GM12878 (cell line): ENCODE results near the gene GADD45A. TPM values are rescaled to one million over a fixed set of nuclear protein-coding genes. Genes with fewer than 3 reads are reported as not detected.

Experiments
- ATAC-seq: fragments of 200-7000 bp; cut with Tn5 transposase; 3 replicates; pipeline ENCODE4 v1.9.1; 2020; ENCODE audit warnings: mild to moderate bottlenecking, moderate library complexity
- BruUV-seq: library from RNA; stranded (reverse); fragments of 400-500 nt; replicated peaks from 2 replicates; lab custom pipeline; 2021; lab: Mats Ljungman, UMichigan
- CTCF ChIA-PET: fragments of 300-600 bp; sonication (Branson Sonifier 250); formaldehyde crosslinking; extraction: SDS; loops from one replicate; lab custom pipeline; 2021; ENCODE audit warnings: inconsistent platforms; lab: Yijun Ruan, JAX
- POLR2A ChIA-PET: fragments of 350-600 bp; formaldehyde crosslinking; extraction: SDS; loops from one replicate; lab custom pipeline; 2021; ENCODE audit warnings: inconsistent platforms; lab: Charles Lee
- RAD21 ChIA-PET: fragments of 300-600 bp; sonication (Branson Sonifier 250); formaldehyde crosslinking; loops from one replicate; lab custom pipeline; 2023; ENCODE audit warnings: antibody characterized with exemption; ENCODE audit not compliant: unreplicated experiment; lab: Charles Lee
- SMC1A ChIA-PET: fragments of 300-600 bp; sonication (Branson Sonifier 250); formaldehyde crosslinking; loops from one replicate; lab custom pipeline; 2023; ENCODE audit not compliant: unreplicated experiment, uncharacterized antibody; lab: Charles Lee
- DNase-seq: peaks from one replicate; pipeline ENCODE4 v3.0.0-alpha.2; 2011; ENCODE audit warnings: low read depth, low spot score
- FAIRE-seq: peaks from 3 replicates; lab custom pipeline; 2011; peaks lifted over from hg19 to GRCh38; lab: Jason Lieb, UNC
- H2AFZ ChIP-seq: 2 replicates; pipeline ENCODE4 v1.6.0; 2011; ENCODE audit warnings: low read depth, low read length, control low read depth; ENCODE audit not compliant: control insufficient read depth
- H3K27ac ChIP-seq: 2 replicates; pipeline ENCODE4 v1.5.1; 2011; ENCODE audit warnings: control low read depth; ENCODE audit not compliant: control insufficient read depth, insufficient read depth
- H3K27me3 ChIP-seq, 2 experiments: replicated peaks in 1 of 2; 2 replicates each; pipeline versions ENCODE4 v1.6.0 to v1.6.1; 2011; ENCODE audit warnings: low read length in 1 of 2; ENCODE audit not compliant: control insufficient read depth in 2 of 2, insufficient read depth in 2 of 2
- H3K36me3 ChIP-seq, 2 experiments: 2 replicates each; pipeline ENCODE4 v1.5.1; 2011; ENCODE audit warnings: low read length in 1 of 2; ENCODE audit not compliant: control insufficient read depth in 2 of 2, insufficient read depth in 2 of 2
- H3K4me1 ChIP-seq: 2 replicates; pipeline ENCODE4 v1.6.1; 2011; ENCODE audit warnings: mild to moderate bottlenecking, low read length, moderate library complexity, mixed read lengths; ENCODE audit not compliant: control insufficient read depth, insufficient read depth
- H3K4me2 ChIP-seq: 2 replicates; pipeline ENCODE4 v1.6.0; 2011; ENCODE audit warnings: control low read depth; ENCODE audit not compliant: control insufficient read depth, insufficient read depth
- H3K4me3 ChIP-seq: fragments of 200-600 bp; sonication (generic); 2 replicates; pipeline ENCODE4 v1.5.1; 2016
- H3K79me2 ChIP-seq: 2 replicates; pipeline ENCODE4 v1.6.0; 2011; ENCODE audit warnings: low read length; ENCODE audit not compliant: control insufficient read depth, insufficient read depth
- H3K9ac ChIP-seq: 2 replicates; pipeline ENCODE4 v1.8.0; 2011; ENCODE audit warnings: low read length, control low read depth, mixed read lengths; ENCODE audit not compliant: control insufficient read depth, insufficient read depth
- H3K9me3 ChIP-seq: replicated peaks from 3 replicates; pipeline ENCODE4 v1.5.1; 2011; ENCODE audit warnings: mild to moderate bottlenecking, low read length; ENCODE audit not compliant: control insufficient read depth, insufficient read depth
- H4K20me1 ChIP-seq: 2 replicates; pipeline ENCODE4 v1.6.0; 2011; ENCODE audit not compliant: control insufficient read depth, insufficient read depth
- BCL11A ChIP-seq: IDR thresholded peaks from 2 replicates; pipeline ENCODE4 v1.6.1; 2011; ENCODE audit warnings: low read depth, low read length
- DPF2 ChIP-seq: fragments of 450-650 bp; IDR thresholded peaks from 2 replicates; pipeline ENCODE4 v1.6.1; 2017; ENCODE audit warnings: mild to moderate bottlenecking
- ETV6 ChIP-seq, 2 experiments: fragments of 450-650 bp in 1 of 2; IDR thresholded peaks in 1 of 2; conservative IDR thresholded peaks in 1 of 2; 2 replicates each; pipeline ENCODE4 v1.6.1; 2014; ENCODE audit warnings: antibody characterized with exemption in 1 of 2, borderline replicate concordance in 1 of 2, low read depth in 1 of 2, mild to moderate bottlenecking in 1 of 2, moderate library complexity in 1 of 2
- HCFC1 ChIP-seq: fragments of 150-350 bp; IDR thresholded peaks from 2 replicates; pipeline ENCODE4 v1.6.1; 2014; ENCODE audit warnings: low read length
- NR2C1 ChIP-seq: fragments of 450-650 bp; IDR thresholded peaks from 2 replicates; pipeline ENCODE4 v1.6.1; 2017; ENCODE audit warnings: antibody characterized with exemption, mild to moderate bottlenecking, moderate library complexity
- RFX5 ChIP-seq: IDR thresholded peaks from 2 replicates; pipeline ENCODE4 v1.6.1; 2011; ENCODE audit warnings: low read depth, low read length, improper control_type of control experiment
- SIN3A ChIP-seq: IDR thresholded peaks from 2 replicates; pipeline ENCODE4 v1.6.1; 2012; ENCODE audit warnings: low read depth, low read length, improper control_type of control experiment
- SMAD1 ChIP-seq: fragments of 450-650 bp; IDR thresholded peaks from 2 replicates; pipeline ENCODE4 v1.6.1; 2018; ENCODE audit warnings: mild to moderate bottlenecking, low read depth; ENCODE audit not compliant: partially characterized antibody
- SP1 ChIP-seq: IDR thresholded peaks from one replicate; pipeline ENCODE4 v1.6.1; 2011; ENCODE audit warnings: low read depth, low read length
- SPI1 ChIP-seq: IDR thresholded peaks from 2 replicates; pipeline ENCODE4 v1.6.1; 2011; ENCODE audit warnings: low read depth, mild to moderate bottlenecking, low read length, moderate library complexity, borderline replicate concordance; ENCODE audit not compliant: insufficient read depth
- SREBF2 ChIP-seq: IDR thresholded peaks from 2 replicates; pipeline ENCODE4 v1.6.1; 2012; ENCODE audit warnings: mild to moderate bottlenecking, low read length
- TBL1XR1 ChIP-seq: IDR thresholded peaks from 2 replicates; pipeline ENCODE4 v1.6.1; 2012; ENCODE audit warnings: low read depth, low read length, improper control_type of control experiment
- WRNIP1 ChIP-seq: IDR thresholded peaks from 2 replicates; pipeline ENCODE4 v1.6.1; 2011; ENCODE audit warnings: low read depth, low read length, improper control_type of control experiment, borderline replicate concordance
- YBX1 ChIP-seq: fragments of 450-650 bp; IDR thresholded peaks from 2 replicates; pipeline ENCODE4 v1.6.1; 2016; ENCODE audit warnings: antibody characterized with exemption
- WGBS: methylation state at CpG from one replicate; pipeline ENCODE4 v1.1.6; 2016; ENCODE audit warnings: low lambda C conversion rate; ENCODE audit not compliant: insufficient replicate concordance, insufficient coverage; ENCODE audit errors: missing lambda C conversion rate; 5-methylcytosine and 5-hydroxymethylcytosine counted together
- in situ Hi-C: fragments of 300-500 bp; cut with MboI; formaldehyde crosslinking; loops from 9 replicates; pipeline ENCODE4 v1.14.3; 2018; ENCODE audit warnings: mixed read lengths
- intact Hi-C: fragments of 100-400 bp; cut with micrococcal nuclease; formaldehyde crosslinking; loops from one replicate; pipeline ENCODE4 v1.14.2; 2022; ENCODE audit not compliant: unreplicated experiment
- polyA plus RNA-seq, 11 experiments: library from polyadenylated mRNA; depleted of rRNA in 4 of 11; unstranded in 6 of 11; stranded (reverse) in 5 of 11; fragments of >200 nt; fragmentation: Nextera tagmentation in 4 of 11; fragmentation: Illumina TruSeq in 1 of 11; extraction: Ambion mirVana in 4 of 11; extraction: Trizol in 1 of 11; gene quantifications; 1 replicate in 1 of 11; 2 replicates in 10 of 11; pipeline versions ENCODE4 v1.2.1 to v1.2.3, GENCODE V29; 2011 to 2016; ENCODE audit warnings: inconsistent platforms in 2 of 11, missing spikeins in 2 of 11, low read depth in 1 of 11
- total RNA-seq, 4 experiments: library from RNA; depleted of rRNA in 3 of 4; stranded (reverse); fragments of >200 nt in 3 of 4; fragmentation: Illumina TruSeq in 1 of 4; extraction: Trizol in 1 of 4; gene quantifications; 2 replicates each; pipeline versions ENCODE4 v1.2.1 to v1.2.3, GENCODE V29; 2013 to 2021
- TF ChIP-seq, protein P1 (sequence below): fragments of 450-650 bp; IDR thresholded peaks from 2 replicates; pipeline ENCODE4 v1.6.1; 2016; ENCODE audit warnings: mild to moderate bottlenecking
- TF ChIP-seq, protein P2 (sequence below): fragments of 450-650 bp; formaldehyde crosslinking; IDR thresholded peaks from 2 replicates; pipeline ENCODE4 v1.4.0; 2022; ENCODE audit warnings: mild to moderate bottlenecking, moderate library complexity
- TF ChIP-seq, protein P3 (sequence below): IDR thresholded peaks from 2 replicates; pipeline ENCODE4 v1.6.1; 2011; ENCODE audit warnings: mild to moderate bottlenecking, low read depth, low read length, moderate library complexity; ENCODE audit not compliant: insufficient replicate concordance
- TF ChIP-seq, protein P4 (sequence below): fragments of 150-350 bp; IDR thresholded peaks from 2 replicates; pipeline ENCODE4 v1.6.1; 2014; ENCODE audit warnings: mild to moderate bottlenecking, low read depth, low read length

GADD45A gene
- total and polyA plus RNA-seq, 10 of the 15 experiments (the other 5 are each of a cell fraction or from before 2014, with no cell fraction given), result 4.7 to 48.9 (median 18.5) TPM

DNA sequence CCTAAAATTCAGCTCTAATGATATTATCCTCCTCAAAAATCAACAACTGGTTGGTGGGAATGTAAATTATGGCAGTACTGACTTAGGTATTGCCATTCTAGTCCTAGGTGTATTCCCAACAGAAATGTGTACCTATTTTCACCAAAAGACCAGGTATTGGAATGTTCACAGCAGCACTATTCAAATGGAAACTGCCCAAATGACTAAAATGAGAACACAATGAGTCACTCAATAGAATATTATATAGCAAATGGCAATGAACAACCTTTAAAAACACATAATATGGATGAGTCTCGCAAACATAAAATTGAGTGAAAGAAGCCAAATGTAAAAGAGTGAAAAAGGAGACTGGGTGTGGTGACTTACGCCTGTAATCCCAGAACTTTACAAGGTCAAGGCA, 44.9 kb downstream of the GADD45A start:
- intact Hi-C loops, result loop anchor here (5.0 kb wide), 1 partner anchor 43 kb away; the partner anchor contains the start of gene GADD45A
- Histone ChIP-seq H3K4me1 (peaks cover 18% of the 10 kb centered on the region), H2AFZ (no peak overlapping the region), H3K4me2 (no peak overlapping the region), H3K4me3 (no peak overlapping the region), H3K9ac (no peak overlapping the region), H3K27ac (no peak overlapping the region), H3K79me2 (no peaks in the 10 kb centered on the region), H3K27me3 (no peaks in the 10 kb centered on the region), H3K9me3 (no peaks in the 10 kb centered on the region), H3K36me3 (no peaks in the 10 kb centered on the region), H4K20me1 (no peaks in the 10 kb centered on the region)
- FAIRE-seq (no peak), ATAC-seq (peak; percentile 28; the same call in 2 of the 3 replicates), DNase-seq (no peak)
- in situ Hi-C loops, result no loop called here
- 59% methylated on average over 2 of the region's 2 CpGs for WGBS
- RAD21 ChIA-PET, result interaction anchor here (1.1 to 2.1 kb wide), 4 partner anchors 13 to 45 kb away, joined by 3 to 5 read pairs (median 4); partner anchors contain the start of gene GADD45A
- POLR2A ChIA-PET, result interaction anchor here (0.9 to 1.5 kb wide), 4 partner anchors 10 to 168 kb away, joined by 3 to 4 read pairs (median 3); no protein-coding TSS in a partner anchor
- no TSS peak for BruUV-seq
- CTCF ChIA-PET, result interaction anchor here (0.5 to 5.8 kb wide), 5 partner anchors 30 to 167 kb away, joined by 3 to 40 read pairs (median 4); partner anchors contain the start of gene GADD45A
- SMC1A ChIA-PET, result interaction anchor here (1.0 to 14.7 kb wide), 12 partner anchors 8 to 173 kb away, joined by 3 to 227 read pairs (median 5); partner anchors contain the start of gene GADD45A
- TF ChIP-seq NR2C1 (no peak), RFX5 (no peak), TBL1XR1 (no peak), SPI1 (no peak), SMAD1 (no peak), HCFC1 (no peak), BCL11A (peak; percentile 51; the same call in 1 of the 2 replicates), SP1 (no peak), DPF2 (peak; percentile 83), SREBF2 (no peak), YBX1 (no peak), ETV6 (conservative IDR thresholded peaks at IDR 0.05 in 1 of 2, IDR thresholded peaks at IDR 0.05 in 1 of 2; ENCODE audit: borderline replicate concordance in 1 of 2, low read depth in 1 of 2) (no peak), SIN3A (no peak), WRNIP1 (no peak)
- TF ChIP-seq, protein P1, sequence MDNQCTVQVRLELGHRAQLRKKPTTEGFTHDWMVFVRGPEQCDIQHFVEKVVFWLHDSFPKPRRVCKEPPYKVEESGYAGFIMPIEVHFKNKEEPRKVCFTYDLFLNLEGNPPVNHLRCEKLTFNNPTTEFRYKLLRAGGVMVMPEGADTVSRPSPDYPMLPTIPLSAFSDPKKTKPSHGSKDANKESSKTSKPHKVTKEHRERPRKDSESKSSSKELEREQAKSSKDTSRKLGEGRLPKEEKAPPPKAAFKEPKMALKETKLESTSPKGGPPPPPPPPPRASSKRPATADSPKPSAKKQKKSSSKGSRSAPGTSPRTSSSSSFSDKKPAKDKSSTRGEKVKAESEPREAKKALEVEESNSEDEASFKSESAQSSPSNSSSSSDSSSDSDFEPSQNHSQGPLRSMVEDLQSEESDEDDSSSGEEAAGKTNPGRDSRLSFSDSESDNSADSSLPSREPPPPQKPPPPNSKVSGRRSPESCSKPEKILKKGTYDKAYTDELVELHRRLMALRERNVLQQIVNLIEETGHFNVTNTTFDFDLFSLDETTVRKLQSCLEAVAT, result no peak
- TF ChIP-seq, protein P2, sequence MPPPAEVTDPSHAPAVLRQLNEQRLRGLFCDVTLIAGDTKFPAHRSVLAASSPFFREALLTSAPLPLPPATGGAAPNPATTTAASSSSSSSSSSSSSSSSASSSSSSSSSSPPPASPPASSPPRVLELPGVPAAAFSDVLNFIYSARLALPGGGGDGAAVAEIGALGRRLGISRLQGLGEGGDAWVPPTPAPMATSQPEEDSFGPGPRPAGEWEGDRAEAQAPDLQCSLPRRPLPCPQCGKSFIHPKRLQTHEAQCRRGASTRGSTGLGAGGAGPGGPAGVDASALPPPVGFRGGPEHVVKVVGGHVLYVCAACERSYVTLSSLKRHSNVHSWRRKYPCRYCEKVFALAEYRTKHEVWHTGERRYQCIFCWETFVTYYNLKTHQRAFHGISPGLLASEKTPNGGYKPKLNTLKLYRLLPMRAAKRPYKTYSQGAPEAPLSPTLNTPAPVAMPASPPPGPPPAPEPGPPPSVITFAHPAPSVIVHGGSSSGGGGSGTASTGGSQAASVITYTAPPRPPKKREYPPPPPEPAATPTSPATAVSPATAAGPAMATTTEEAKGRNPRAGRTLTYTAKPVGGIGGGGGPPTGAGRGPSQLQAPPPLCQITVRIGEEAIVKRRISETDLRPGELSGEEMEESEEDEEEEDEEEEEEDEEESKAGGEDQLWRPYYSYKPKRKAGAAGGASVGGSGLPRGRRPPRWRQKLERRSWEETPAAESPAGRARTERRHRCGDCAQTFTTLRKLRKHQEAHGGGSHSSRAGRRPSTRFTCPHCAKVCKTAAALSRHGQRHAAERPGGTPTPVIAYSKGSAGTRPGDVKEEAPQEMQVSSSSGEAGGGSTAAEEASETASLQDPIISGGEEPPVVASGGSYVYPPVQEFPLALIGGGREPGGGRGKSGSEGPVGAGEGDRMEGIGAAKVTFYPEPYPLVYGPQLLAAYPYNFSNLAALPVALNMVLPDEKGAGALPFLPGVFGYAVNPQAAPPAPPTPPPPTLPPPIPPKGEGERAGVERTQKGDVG (CRISPR knock-in tag), result no peak
- TF ChIP-seq, protein P3, sequence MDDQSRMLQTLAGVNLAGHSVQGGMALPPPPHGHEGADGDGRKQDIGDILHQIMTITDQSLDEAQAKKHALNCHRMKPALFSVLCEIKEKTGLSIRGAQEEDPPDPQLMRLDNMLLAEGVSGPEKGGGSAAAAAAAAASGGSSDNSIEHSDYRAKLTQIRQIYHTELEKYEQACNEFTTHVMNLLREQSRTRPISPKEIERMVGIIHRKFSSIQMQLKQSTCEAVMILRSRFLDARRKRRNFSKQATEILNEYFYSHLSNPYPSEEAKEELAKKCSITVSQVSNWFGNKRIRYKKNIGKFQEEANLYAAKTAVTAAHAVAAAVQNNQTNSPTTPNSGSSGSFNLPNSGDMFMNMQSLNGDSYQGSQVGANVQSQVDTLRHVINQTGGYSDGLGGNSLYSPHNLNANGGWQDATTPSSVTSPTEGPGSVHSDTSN, result no peak
- TF ChIP-seq, protein P4, sequence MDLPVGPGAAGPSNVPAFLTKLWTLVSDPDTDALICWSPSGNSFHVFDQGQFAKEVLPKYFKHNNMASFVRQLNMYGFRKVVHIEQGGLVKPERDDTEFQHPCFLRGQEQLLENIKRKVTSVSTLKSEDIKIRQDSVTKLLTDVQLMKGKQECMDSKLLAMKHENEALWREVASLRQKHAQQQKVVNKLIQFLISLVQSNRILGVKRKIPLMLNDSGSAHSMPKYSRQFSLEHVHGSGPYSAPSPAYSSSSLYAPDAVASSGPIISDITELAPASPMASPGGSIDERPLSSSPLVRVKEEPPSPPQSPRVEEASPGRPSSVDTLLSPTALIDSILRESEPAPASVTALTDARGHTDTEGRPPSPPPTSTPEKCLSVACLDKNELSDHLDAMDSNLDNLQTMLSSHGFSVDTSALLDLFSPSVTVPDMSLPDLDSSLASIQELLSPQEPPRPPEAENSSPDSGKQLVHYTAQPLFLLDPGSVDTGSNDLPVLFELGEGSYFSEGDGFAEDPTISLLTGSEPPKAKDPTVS, result no peak
